HG03439 (cell line): ENCODE results near the gene LRRC46.

Experiments
- ATAC-seq: cut with Tn5 transposase; IDR thresholded peaks from one replicate; pipeline ENCODE4 v1.9.1; 2021; ENCODE audit warnings: mild to moderate bottlenecking, moderate library complexity; ENCODE audit not compliant: unreplicated experiment

Gene LRRC46

DNA sequence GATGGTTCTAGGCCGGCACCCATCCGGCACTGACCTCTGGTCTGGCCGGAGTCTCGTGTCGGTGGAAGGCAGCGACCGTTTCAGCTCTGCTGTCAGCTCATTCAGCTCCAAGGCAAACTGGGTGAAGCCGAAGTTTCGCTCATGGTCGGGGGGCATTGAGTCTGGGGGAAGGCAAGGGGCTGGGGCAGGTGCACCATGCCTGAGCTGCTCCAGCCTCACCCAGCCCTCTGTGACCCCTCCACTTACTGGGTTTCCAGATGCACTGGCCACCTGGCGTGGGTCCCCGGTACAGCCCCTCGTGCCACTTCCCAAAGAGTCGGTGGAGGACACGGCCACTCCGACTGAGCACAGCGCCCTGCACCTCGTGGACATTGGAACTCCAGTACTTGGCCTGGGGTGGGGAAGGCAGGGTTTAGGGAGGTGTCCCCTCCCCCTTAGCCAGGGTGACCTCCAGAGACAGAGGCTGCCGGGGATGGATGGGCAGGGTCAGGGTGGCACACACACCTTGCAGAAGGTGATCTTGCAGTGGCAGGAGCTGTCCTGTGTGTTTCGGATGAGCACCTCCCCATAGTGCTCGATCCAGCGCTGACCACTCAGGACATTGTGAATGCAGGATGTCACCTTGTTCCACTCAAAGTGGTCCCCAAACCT is 22.5 kb upstream of the LRRC46 start:
- ATAC-seq, result no peak

GRCh38 chr17:47810200-47810821 is 21.2 kb upstream of the LRRC46 start:
- ATAC-seq, result peak; percentile 49

- ATAC-seq, result no peak
Measured at GRCh38 chr17:47810901-47811635, 20.4 kb upstream of the LRRC46 start.

DNA sequence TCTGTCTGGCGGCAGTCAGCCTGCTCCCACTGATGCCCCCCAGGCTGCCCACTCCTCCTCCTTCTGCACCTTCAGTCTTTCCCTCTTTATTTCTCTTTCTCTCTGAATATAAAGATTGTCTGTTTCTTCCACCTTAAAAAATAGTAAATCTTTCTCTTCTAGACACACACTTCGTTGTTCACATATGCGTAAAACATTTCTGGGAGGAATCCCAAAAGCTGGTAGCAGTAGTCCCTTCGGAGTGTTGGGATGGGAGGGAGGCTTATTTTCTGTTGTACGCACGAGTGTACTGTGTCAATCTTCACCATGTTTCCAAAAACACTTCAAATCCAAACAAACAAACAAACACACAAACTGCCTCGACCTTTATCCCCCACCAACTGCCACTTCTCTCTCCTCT is 19.8 kb upstream of the LRRC46 start:
- no peak for ATAC-seq

GRCh38 chr17:47812146-47812920 is 19.1 kb upstream of the LRRC46 start:
- ATAC-seq, result no peak

DNA sequence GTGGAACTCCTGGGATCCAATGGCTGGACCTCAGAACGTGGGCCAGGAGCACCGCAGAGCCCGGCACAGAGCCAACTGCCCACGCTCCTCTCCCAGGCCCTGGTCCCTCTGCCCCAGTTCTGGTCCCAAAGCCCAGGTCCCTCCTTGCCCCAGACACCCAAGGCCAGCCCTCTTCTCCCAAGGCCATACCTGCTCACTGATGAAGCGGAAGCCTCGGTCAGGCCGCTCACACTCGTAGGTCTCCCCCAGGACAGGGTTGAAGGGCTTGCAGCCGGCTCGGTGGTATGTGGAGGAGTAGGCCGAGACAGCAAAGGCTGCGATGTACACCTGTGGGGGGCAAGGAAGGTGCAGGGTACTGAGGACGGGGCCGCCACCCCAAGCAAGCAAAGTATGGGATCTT is 18.4 kb upstream of the LRRC46 start:
- ATAC-seq, result no peak

DNA sequence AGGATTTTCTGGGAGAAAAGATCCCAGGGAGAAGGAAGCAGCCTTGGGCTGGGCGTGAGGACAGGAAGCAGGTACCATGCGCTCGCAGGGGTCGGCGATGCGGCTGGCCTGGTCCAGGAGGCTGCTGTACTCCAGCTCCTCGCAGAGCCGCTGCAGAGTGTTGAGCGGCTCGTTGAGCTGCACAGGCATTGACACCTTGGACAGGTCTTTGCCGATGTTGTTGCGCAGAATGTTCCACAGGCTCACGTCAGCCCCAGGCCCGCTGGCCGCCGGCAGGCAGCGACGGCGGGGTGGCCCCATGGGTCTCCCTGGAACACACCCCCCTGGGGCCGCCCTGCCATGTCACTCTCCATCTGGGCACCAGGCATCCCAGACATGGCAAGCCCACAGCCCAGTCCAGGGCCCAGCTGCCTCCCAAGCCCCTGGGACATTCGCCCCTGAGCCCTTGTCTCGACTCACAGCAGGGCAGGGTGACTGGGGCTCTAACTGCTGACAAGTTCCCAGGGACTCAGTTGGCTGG is 17.9 kb upstream of the LRRC46 start:
- ATAC-seq, result no peak

- no peak for ATAC-seq
Measured at GRCh38 chr17:47815106-47815918, 16.2 kb upstream of the LRRC46 start.

DNA sequence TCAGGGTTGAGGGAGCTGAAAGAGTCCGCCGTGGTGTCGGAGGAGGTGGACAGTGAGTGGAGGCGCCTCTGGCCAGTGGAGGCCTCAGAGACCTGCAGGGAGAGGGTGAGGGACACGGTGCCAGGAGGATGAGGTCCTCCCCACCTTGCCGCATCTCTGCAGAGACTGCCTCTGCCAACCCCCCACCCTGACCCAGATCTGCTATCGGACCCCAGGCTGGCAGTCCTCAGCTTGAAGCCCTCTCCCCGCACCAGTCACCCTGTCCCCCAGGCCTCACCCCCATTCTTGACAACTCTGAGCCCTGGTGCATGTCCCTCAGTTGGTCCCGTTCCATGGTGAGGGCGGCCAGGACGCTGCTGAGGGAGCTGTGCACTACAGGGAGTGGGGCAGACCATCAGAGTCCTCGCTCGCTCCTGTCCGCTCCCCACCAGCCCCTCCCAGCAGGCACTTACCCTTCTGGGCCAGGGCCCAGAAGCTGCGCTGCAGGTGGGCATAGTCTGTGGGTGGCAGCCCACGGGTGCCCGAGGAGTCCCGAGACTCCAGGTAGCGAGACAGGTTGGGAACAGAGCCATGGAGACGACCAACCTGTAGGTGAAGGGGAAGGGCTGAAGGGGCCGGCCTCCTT is 15.2 kb upstream of the LRRC46 start:
- ATAC-seq, result no peak

DNA sequence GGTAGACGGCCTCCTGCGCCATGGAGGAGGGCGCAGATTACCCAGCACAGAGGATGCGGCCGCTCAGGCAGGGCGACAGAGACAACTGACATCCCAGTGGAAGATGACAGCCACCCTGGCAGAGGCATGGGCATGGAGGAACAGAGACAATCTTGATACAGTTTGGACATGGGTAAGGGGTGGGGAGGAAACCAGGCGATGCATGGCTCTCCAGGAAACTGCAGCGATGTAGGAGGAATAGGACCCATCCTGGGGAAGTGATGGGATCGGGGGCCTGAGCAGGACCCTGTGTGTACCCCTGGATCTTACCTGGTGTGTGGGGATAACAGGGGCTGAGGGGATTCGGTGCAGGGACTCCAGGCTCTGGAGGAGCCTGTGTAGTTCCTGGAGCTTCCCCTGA is 14.5 kb upstream of the LRRC46 start:
- ATAC-seq, result no peak

DNA sequence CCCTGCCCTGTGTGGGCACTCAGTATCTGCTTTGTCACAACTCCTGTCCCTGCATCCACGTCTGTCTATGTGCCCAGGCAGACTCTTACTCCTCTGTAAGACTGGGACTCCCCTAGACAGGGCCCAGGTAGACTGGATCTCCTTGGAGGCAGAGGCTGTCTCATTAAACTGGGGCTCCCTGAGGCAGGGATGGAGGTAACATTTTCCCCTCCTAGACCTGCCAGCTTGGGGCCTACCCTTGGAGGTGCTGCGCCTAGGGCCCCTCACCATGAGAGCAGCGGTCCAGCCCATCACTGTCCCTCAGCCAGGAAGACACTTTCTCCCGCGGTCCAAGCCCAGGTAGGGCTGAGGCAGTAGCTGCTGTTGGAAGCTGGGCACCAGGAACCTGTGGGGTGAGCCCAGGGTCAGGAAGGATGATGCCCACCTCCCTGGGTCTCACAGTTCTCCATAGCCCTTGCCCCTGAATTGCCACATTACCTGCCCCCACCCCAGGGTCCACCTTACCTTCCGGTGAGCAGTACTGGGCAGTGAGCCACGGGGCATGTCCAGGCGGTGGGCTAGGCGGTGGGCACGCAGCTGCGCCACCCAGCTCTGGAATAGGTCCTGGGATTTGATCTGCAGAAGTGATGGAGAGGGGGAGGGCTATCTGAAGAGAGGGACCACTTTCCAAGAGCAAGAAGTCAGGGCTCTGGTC is 13.3 kb upstream of the LRRC46 start:
- no peak for ATAC-seq

- ATAC-seq, result no peak
Measured at GRCh38 chr17:47819475-47819874, 12.0 kb upstream of the LRRC46 start.

DNA sequence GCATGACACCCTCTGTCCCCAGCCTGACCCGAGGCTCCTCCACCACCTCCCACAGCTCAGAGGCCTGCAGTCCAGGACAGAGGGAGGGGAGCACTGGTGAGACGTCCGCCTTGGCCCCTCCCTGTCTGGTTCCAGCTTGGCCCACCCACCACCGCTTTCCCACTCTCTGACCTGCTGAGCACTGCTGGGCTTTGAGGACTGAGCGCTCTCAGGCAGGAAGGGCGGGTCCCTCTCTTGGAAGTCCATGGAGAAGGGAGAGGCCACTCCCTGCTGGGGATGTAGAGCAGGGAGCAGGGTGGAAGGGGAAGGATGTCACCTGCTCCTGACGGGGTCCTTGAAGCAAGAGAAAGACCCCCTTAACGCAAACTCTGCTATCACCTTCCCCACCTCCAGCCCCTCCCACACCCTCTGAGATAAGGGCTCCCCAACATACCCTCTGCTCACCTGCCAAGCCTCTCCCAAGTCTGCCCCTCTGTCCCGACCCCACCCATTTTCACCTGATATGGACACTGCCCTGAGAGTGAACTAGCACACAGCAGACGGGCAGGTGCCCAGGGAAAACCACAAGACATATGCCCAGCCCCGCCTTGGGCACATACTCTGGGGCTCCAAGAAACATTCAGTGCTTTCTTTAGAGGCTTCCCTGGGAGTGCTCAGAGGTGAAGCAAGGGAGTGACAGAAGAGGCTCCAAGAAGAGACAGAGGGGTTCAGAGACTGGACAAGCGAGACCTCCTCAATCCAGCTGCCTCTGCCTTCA is 11.3 kb upstream of the LRRC46 start:
- no peak for ATAC-seq

DNA sequence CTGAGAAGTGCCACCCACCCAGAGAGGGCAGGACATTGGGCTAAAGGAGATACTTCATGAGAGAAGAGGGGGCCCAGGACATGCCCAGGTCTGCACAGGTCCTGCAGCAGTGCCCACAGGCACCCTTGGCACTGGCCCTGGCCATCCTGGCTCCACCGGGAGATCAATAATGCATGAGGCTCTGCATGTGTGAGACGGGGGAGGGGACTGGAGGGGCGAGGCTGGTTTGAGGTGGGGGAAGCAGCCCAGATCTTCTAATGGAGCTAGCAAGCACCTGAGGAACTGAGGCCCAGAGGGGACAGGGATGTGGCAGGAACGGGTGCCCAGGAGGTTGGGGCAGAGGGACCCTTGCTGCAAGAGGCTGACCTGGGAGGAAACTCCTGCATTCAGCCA is 10.4 kb upstream of the LRRC46 start:
- ATAC-seq, result no peak

GRCh38 chr17:47821424-47822391 is 9.8 kb upstream of the LRRC46 start, which contains the start of gene OSBPL7:
TSS of gene OSBPL7 (minus strand) at chr17:47821794. CDS start at chr17:47820278, 1,516 bp downstream.
- ATAC-seq, result peak; percentile 71

GRCh38 chr17:47822785-47823184 is 8.7 kb upstream of the LRRC46 start:
- no peak for ATAC-seq

GRCh38 chr17:47823519-47823918 is 8.0 kb upstream of the LRRC46 start:
- no peak for ATAC-seq
